Right lobe of liver (tissue), 6 donors: ENCODE data around the gene WDR19. TPM values are rescaled to one million over a fixed set of nuclear protein-coding genes. Genes with fewer than 3 reads are reported as not detected.
"Not testable (repeated sequence)": the region's sequence is repeated elsewhere in the genome, so short reads cannot be mapped to it uniquely, and the experiment has no call there.

Experiments
- ATAC-seq, 4 donors: fragments of 200-7000 bp; cut with Tn5 transposase; one replicate each; pipeline ENCODE4 v1.9.1; 2020; ENCODE audit warnings: mild to moderate bottlenecking in 4 of 4, moderate library complexity in 4 of 4
- DNase-seq, 3 donors: peaks; one replicate each; pipeline ENCODE4 v3.0.0-alpha.2; 2020
- H3K27ac ChIP-seq, 3 donors: fragments of 200-600 bp; one replicate each; pipeline ENCODE4 v1.8.0; 2022
- H3K27me3 ChIP-seq, 2 donors: fragments of 200-600 bp; one replicate each; pipeline ENCODE4 v1.8.0; 2022
- H3K36me3 ChIP-seq, 4 donors: fragments of 200-600 bp; sonication (generic) in 1 of 4; one replicate each; pipeline versions ENCODE4 v1.5.1 to v1.8.0; 2017 to 2022; ENCODE audit warnings: control low read depth in 1 of 4
- H3K4me1 ChIP-seq, 4 donors: fragments of 200-600 bp; sonication (generic) in 1 of 4; one replicate each; pipeline versions ENCODE4 v1.5.1 to v1.8.0; 2017 to 2022; ENCODE audit warnings: control low read depth in 1 of 4
- H3K4me3 ChIP-seq, 3 donors: fragments of 200-600 bp; one replicate each; pipeline ENCODE4 v1.8.0; 2022
- H3K9me3 ChIP-seq, 4 donors: fragments of 200-600 bp; sonication (generic) in 1 of 4; one replicate each; pipeline versions ENCODE4 v1.5.1 to v1.8.0; 2017 to 2022; ENCODE audit warnings: control low read depth in 1 of 4
- POLR2A ChIP-seq: fragments of 450-650 bp; IDR thresholded peaks from one replicate; pipeline ENCODE4 v1.6.1; 2017; ENCODE audit warnings: antibody characterized with exemption, mild to moderate bottlenecking
- WGBS: methylation state at CpG from one replicate; pipeline ENCODE4 v1.1.6; 2018; ENCODE audit warnings: low coverage, low lambda C conversion rate; ENCODE audit not compliant: insufficient coverage; ENCODE audit errors: missing lambda C conversion rate; 5-methylcytosine and 5-hydroxymethylcytosine counted together
- intact Hi-C, 2 donors: fragments of 100-400 bp; cut with DNase I; formaldehyde crosslinking; loops; one replicate each; pipeline versions ENCODE4 v1.11.2 to v1.14.1; 2022
- total RNA-seq, 6 experiments: library from RNA; depleted of rRNA in 2 of 6; stranded (reverse); fragments of >200 nt in 2 of 6; fragmentation: NEBNext Ultra II Directional in 3 of 6; extraction: Animal tissue kit (Norgen Biotek cat#: 25700) in 3 of 6; gene quantifications; one replicate each; pipeline versions ENCODE4 v1.1.0 to v1.2.4, GENCODE V29; 2016 to 2023
- TF ChIP-seq, protein P1 (sequence below), 4 donors: fragments of 200-600 bp in 3 of 4; fragments of 450-650 bp in 1 of 4; IDR thresholded peaks; one replicate each; pipeline versions ENCODE4 v1.5.1 to v1.8.0; 2016 to 2022; ENCODE audit warnings: antibody characterized with exemption in 4 of 4, mild to moderate bottlenecking in 2 of 4
- donor health status: DM: no; HTN: yes; CAD: no.
- donor health status: DM: no; HTN: no; CAD: no.
- donor health status: DM: no; HTN: no; CAD: no.
- donor health status: DM: no; HTN: yes; CAD: no.
- donor health status: DM: no; HTN: yes; CAD: no.

Gene WDR19
- total RNA-seq, 6 experiments from 2014 or later: 11.4 to 22.2 (median 16.9) TPM

DNA sequence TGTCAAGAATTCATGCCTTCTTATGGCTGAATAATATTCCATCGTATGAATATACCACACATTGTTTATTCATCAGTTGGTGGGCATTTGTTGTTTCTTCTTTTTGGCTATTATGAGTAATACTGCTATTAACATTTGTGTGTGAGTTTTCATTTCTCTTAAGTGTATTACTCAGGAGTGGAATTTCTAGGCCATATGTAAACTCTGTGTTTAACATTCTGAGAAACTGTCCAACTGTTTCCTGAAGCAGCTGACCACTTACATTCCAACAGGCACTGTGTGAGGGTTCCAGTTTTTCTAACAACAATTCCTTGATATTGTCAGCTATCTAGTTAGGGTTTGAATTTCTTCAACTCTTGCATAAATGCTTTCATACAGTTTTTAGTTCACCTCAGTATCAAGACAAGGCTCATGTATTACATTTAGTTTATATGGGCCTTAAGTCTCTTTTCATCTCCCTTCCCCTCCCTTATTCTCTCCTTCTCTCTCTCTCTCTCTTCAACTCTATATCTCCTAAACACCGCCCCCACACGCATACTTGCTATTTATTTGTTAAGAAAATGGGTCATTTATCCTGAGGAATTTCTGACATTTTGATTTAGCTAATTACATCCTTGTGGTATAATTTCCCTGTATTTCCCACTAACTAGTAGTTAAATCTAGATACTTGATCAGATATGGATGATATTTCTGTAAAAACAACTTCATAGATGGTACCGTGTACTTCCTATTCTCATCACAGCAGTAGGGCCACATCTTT lies 77.4 kb downstream of the WDR19 start:
- Histone ChIP-seq H3K4me1 (no peaks in the 10 kb centered on the region), H3K9me3 (no peaks in the 10 kb centered on the region), H3K4me3 (no peak overlapping the region), H3K27me3 (no peaks in the 10 kb centered on the region), H3K27ac (no peak overlapping the region), H3K36me3 (peaks cover 0 to 3% (median 1%) of the 10 kb centered on the region in 4 donors)
- no peak for DNase-seq
- intact Hi-C loops: no loop called here
- no peak for ATAC-seq
- 98% methylated on average over 4 of the region's 4 CpGs for WGBS
- TF ChIP-seq, protein P1, sequence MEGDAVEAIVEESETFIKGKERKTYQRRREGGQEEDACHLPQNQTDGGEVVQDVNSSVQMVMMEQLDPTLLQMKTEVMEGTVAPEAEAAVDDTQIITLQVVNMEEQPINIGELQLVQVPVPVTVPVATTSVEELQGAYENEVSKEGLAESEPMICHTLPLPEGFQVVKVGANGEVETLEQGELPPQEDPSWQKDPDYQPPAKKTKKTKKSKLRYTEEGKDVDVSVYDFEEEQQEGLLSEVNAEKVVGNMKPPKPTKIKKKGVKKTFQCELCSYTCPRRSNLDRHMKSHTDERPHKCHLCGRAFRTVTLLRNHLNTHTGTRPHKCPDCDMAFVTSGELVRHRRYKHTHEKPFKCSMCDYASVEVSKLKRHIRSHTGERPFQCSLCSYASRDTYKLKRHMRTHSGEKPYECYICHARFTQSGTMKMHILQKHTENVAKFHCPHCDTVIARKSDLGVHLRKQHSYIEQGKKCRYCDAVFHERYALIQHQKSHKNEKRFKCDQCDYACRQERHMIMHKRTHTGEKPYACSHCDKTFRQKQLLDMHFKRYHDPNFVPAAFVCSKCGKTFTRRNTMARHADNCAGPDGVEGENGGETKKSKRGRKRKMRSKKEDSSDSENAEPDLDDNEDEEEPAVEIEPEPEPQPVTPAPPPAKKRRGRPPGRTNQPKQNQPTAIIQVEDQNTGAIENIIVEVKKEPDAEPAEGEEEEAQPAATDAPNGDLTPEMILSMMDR (IDR thresholded peaks at IDR 0.05): no peak
- no peak for TF ChIP-seq POLR2A

GRCh38 chr4:39263895-39264294 lies 81.6 kb downstream of the WDR19 start:
- H3K36me3 ChIP-seq: peaks cover 0 to 2% (median 0%) of the 10 kb centered on the region in 4 donors
- DNase-seq (no peak), ATAC-seq (no peak)
- TF ChIP-seq, protein P1 (IDR thresholded peaks at IDR 0.05): no peak
- no peak for TF ChIP-seq POLR2A
- WGBS: no CpG with 5 or more reads among the region's 2 CpGs
- H3K4me3 ChIP-seq: no peak overlapping the region
- H3K27me3 ChIP-seq: no peaks in the 10 kb centered on the region
- no peaks in the 10 kb centered on the region for H3K4me1 ChIP-seq
- no peak overlapping the region for H3K27ac ChIP-seq
- H3K9me3 ChIP-seq: no peaks in the 10 kb centered on the region
- intact Hi-C loops: no loop called here

- 80% methylated on average over 3 of the region's 4 CpGs for WGBS
- Histone ChIP-seq H3K27ac (no peak overlapping the region), H3K36me3 (peaks cover 0 to 50% (median 5%) of the 10 kb centered on the region in 4 donors), H3K4me3 (no peak overlapping the region), H3K27me3 (no peaks in the 10 kb centered on the region), H3K9me3 (no peaks in the 10 kb centered on the region), H3K4me1 (no peaks in the 10 kb centered on the region)
- DNase-seq: no peak
- intact Hi-C loops: no loop called here
- no peak for TF ChIP-seq POLR2A
- TF ChIP-seq, protein P1 (IDR thresholded peaks at IDR 0.05): no peak
- ATAC-seq: no peak
Observed at GRCh38 chr4:39274503-39274902, 92.2 kb downstream of the WDR19 start.

GRCh38 chr4:39277661-39278060 lies 95.3 kb downstream of the WDR19 start:
- WGBS: 90% methylated on average over 6 of the region's 6 CpGs
- H3K4me1 ChIP-seq, H3K27me3 ChIP-seq, DNase-seq, ATAC-seq, intact Hi-C loops, H3K9me3 ChIP-seq, H3K4me3 ChIP-seq, H3K27ac ChIP-seq: not testable (repeated sequence)
- peaks cover 0 to 42% (median 4%) of the 10 kb centered on the region in 4 donors for H3K36me3 ChIP-seq

- no peaks in the 10 kb centered on the region for H3K27me3 ChIP-seq
- intact Hi-C loops: no loop called here
- peaks cover 0 to 37% (median 4%) of the 10 kb centered on the region in 4 donors for H3K36me3 ChIP-seq
- DNase-seq (no peak), ATAC-seq (no peak)
- no peak overlapping the region for H3K4me3 ChIP-seq
- no peak overlapping the region for H3K27ac ChIP-seq
- no peaks in the 10 kb centered on the region for H3K4me1 ChIP-seq
- no peaks in the 10 kb centered on the region for H3K9me3 ChIP-seq
- TF ChIP-seq, protein P1 (IDR thresholded peaks at IDR 0.05): no peak
- no peak for TF ChIP-seq POLR2A
- WGBS: 85% methylated on average over 4 of the region's 9 CpGs
Observed at GRCh38 chr4:39278476-39278875, 96.1 kb downstream of the WDR19 start.
